IPS-NIHi7 (cell line): ENCODE measurements around the gene NEK4.

Experiments used
- DNase-seq: peaks from one replicate; pipeline ENCODE4 v3.0.0; 2012; ENCODE audit warnings: mixed read lengths; ENCODE audit errors: extremely low spot score

NEK4 gene

GRCh38 chr3:52663098-52663497 lies 107.6 kb downstream of the NEK4 start:
- DNase-seq = no peak

GRCh38 chr3:52660046-52660445 lies 110.7 kb downstream of the NEK4 start:
- no peak for DNase-seq
